SJCRH30 (cell line): ENCODE measurements around the gene SLC35F3. TPM values are rescaled to one million over a fixed set of nuclear protein-coding genes. Genes with fewer than 3 reads are reported as not detected.
A peak's percentile ranks its signal among the peaks of the same experiment; 100 is the strongest.

Experiments used
- DNase-seq, 2 experiments: peaks; one replicate each; pipeline ENCODE4 v3.0.0-alpha.2; 2015 to 2020
- H3K27ac ChIP-seq: fragments of 250-450 bp; sonication (Bioruptor Pico); 2 replicates; pipeline ENCODE4 v1.5.1; 2020; ENCODE audit warnings: mild to moderate bottlenecking, moderate library complexity
- H3K27me3 ChIP-seq: fragments of 250-450 bp; sonication (Bioruptor Pico); 2 replicates; pipeline ENCODE4 v1.5.1; 2020; ENCODE audit warnings: mild to moderate bottlenecking, moderate library complexity
- H3K36me3 ChIP-seq: fragments of 250-450 bp; sonication (Bioruptor Pico); 2 replicates; pipeline ENCODE4 v1.5.1; 2020; ENCODE audit warnings: mild to moderate bottlenecking, moderate library complexity
- H3K4me1 ChIP-seq: fragments of 250-450 bp; sonication (Bioruptor Pico); 2 replicates; pipeline ENCODE4 v1.5.1; 2020; ENCODE audit warnings: mild to moderate bottlenecking, moderate library complexity
- H3K4me3 ChIP-seq: fragments of 250-450 bp; sonication (Bioruptor Pico); 2 replicates; pipeline ENCODE4 v1.5.1; 2020; ENCODE audit warnings: mild to moderate bottlenecking, moderate library complexity
- H3K9me3 ChIP-seq: fragments of 250-450 bp; sonication (Bioruptor Pico); replicated peaks from 2 replicates; pipeline ENCODE4 v1.5.1; 2020; ENCODE audit warnings: mild to moderate bottlenecking, moderate library complexity
- total RNA-seq: library from RNA; depleted of rRNA; stranded (reverse); fragments of >200 nt; shearing (Covaris generic); gene quantifications from 2 replicates; pipeline ENCODE4 v1.2.3, GENCODE V29; 2014

The SLC35F3 gene
- total RNA-seq, 1 experiment from 2014 or later: not detected

DNA sequence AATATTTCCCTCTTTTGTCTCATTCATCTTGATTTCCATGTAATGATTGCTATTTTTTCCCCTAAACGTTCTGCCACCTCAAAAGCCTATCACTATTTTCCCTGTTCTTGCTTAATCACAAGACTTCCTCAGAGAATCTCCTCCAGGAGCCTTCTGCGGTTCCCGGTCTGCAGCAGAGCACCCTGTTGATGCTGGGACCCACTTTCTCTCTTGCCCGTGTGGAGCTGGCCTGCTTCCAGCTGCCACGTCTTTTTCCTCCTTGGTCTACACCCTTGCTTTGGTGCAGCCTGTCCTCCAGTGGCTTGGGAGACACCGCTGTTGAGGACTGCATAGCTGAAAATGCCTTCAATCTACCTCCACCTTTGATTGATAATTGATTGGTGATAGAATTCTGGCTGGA, 398.8 kb downstream of the SLC35F3 start:
- Histone ChIP-seq H3K4me1 (no peaks in the 10 kb centered on the region), H3K27ac (no peak overlapping the region)
- no peak for DNase-seq

DNA sequence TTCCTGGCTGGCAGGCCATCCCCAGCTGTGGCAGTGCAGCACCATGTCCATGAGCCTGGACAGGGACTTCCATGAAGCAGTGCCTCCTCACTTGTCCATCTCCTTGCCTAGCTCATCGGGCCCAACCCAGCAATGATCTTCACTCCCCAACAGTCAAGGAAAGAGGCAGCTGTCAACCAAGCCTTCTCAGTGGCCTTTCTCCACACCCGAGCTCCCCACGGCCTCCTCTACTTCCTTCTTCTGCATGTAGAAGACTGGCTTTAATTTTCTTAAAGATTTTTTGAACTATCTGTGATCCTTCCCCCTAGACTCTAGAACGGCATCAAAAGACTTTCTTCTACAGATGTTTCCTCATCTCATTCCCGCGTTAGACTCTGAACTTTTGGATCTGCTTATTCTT, 403.2 kb downstream of the SLC35F3 start:
- Histone ChIP-seq H3K36me3 (no peaks in the 10 kb centered on the region), H3K4me1 (no peaks in the 10 kb centered on the region), H3K27me3 (no peaks in the 10 kb centered on the region), H3K4me3 (no peak overlapping the region), H3K9me3 (no peaks in the 10 kb centered on the region), H3K27ac (no peak overlapping the region)
- DNase-seq: no peak

More for the DNA sequence above, 398.8 kb downstream of the SLC35F3 start:
- Histone ChIP-seq H3K9me3 (no peaks in the 10 kb centered on the region), H3K27me3 (no peaks in the 10 kb centered on the region), H3K4me3 (no peak overlapping the region), H3K36me3 (no peaks in the 10 kb centered on the region)

DNA sequence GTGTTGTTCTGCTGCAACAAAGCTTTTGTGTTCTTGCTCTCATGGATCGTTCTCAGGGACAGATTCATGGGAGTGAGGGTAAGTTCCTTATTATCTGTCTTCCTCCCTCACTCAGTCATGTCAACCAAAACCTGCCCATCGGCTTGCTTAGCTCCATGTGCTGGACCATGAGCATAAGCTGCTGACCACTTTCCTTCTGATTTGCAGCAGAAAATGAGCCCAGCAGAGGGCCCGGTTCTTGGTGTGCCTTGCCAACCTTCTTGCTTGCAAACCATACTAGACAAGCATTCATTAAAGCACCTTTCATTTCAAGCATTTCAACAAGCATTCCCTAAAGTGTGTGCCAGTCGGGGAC, 404.7 kb downstream of the SLC35F3 start:
- DNase-seq: no peak
- Histone ChIP-seq H3K36me3 (no peaks in the 10 kb centered on the region), H3K4me3 (no peak overlapping the region), H3K27ac (no peak overlapping the region), H3K27me3 (0 out of 2 replicates have a peak, but pooled peaks cover 3% of the 10 kb centered on the region), H3K9me3 (no peaks in the 10 kb centered on the region), H3K4me1 (no peaks in the 10 kb centered on the region)

DNA sequence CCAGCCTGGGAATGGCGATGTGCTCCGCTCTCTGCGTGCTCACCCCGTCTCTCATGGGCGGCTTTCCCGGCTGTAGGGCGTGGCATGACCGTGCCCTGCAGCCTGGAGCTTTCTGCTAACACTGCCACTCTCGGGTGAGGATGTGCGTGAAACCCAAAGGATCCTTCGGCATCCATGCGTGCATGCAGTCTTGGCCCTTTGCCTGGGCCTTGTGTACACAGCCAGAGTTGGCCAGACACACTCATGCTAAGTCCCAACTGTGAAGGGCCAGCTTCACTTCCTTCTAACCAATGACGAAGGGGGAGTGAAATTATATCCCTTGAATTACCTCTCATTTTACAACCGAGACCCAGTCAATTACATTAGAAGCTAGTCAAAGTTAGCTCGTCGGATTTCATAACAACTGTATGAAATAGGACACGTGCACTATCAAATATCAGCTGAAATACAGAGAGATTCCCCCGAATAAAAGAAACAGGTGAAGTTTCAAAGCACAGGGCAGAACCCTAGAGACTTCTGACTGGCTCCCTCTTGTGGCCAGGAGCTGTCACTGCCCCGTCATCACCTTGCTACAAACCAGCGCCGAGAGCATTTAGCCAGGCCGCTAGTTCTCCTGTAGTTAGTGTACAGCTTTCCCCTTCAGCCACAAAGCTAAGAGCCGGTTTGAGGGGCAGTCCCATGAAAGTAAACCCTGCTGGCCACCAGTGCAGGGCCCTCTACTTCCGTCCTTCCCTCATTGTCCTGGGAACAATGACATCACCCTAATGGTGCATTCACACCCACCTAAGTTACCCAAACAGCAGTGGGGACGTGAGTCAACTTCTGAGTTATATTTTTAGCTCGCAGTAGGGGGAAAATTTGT, 405.4 kb downstream of the SLC35F3 start:
- DNase-seq: peak; percentile 46 to 80
- H3K4me3 ChIP-seq: no peak overlapping the region
- no peak overlapping the region for H3K27ac ChIP-seq
- no peaks in the 10 kb centered on the region for H3K4me1 ChIP-seq
- H3K9me3 ChIP-seq: no peaks in the 10 kb centered on the region
- no peaks in the 10 kb centered on the region for H3K36me3 ChIP-seq
- H3K27me3 ChIP-seq: 0 out of 2 replicates have a peak, but pooled peaks cover 3% of the 10 kb centered on the region

DNA sequence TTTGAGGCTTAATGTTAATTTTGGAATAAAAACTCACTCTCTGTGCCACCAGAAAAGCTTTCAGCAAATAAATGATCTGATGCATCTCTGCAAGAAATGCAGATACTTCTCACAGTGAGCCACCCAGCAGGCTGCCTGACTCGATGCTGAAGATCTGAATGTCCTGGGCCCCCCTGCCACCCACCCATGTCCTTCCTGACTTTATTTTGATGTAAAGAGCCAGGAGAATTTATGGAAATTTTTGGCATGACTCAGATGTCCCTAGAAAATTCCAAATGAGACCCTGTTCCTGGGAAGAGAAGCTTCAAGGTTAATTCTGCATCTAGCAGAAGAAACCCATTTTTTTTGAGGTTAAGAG, 406.0 kb downstream of the SLC35F3 start:
- H3K36me3 ChIP-seq: no peaks in the 10 kb centered on the region
- H3K4me3 ChIP-seq: no peak overlapping the region
- H3K4me1 ChIP-seq: no peaks in the 10 kb centered on the region
- DNase-seq: no peak
- 0 out of 2 replicates have a peak, but pooled peaks cover 3% of the 10 kb centered on the region for H3K27me3 ChIP-seq
- H3K27ac ChIP-seq: no peak overlapping the region
- no peaks in the 10 kb centered on the region for H3K9me3 ChIP-seq

DNA sequence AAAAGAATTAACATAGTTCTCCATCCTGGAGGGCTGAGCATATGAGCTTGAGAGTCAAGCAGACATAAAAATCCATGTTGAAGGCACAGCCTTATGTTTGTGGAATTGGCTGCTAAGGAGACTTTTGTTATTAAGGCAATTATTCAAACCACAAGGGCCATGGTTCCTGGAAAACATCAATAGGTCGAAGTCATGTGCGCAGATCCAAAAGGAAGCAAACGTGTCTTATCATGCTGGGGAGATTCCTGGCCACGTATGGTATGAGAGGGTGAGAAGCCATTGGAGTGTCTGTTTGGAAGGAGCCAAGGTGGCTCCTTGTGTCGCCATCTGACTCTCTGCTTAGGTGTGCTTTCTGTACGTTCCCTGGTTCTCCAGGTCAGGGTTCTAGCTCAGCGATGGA, 406.9 kb downstream of the SLC35F3 start:
- H3K4me3 ChIP-seq: no peak overlapping the region
- no peak for DNase-seq
- no peaks in the 10 kb centered on the region for H3K36me3 ChIP-seq
- no peaks in the 10 kb centered on the region for H3K4me1 ChIP-seq
- H3K9me3 ChIP-seq: no peaks in the 10 kb centered on the region
- 0 out of 2 replicates have a peak, but pooled peaks cover 3% of the 10 kb centered on the region for H3K27me3 ChIP-seq
- no peak overlapping the region for H3K27ac ChIP-seq

DNA sequence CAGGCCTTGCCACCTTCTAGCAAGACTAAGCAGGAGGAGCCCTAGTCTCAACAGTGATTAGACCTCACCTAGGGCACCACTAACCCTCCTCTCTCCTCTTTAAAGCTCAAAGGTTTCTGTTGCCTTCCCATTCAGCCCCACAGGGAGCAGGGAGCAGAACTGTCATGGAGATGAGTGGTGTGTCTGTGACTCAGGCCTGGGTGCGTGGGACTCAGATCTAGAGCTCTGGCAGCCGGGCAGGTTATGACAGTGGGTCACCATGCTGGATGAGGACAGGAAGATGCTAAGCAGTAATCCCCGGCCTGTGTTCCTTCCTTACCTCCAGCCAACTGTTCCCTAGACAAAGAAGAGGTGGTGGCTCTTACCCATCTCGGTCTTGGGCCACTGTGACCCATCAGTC, 408.7 kb downstream of the SLC35F3 start:
- H3K27ac ChIP-seq: no peak overlapping the region
- H3K9me3 ChIP-seq: no peaks in the 10 kb centered on the region
- H3K4me1 ChIP-seq: no peaks in the 10 kb centered on the region
- H3K36me3 ChIP-seq: no peaks in the 10 kb centered on the region
- no peak overlapping the region for H3K4me3 ChIP-seq
- 0 out of 2 replicates have a peak, but pooled peaks cover 3% of the 10 kb centered on the region for H3K27me3 ChIP-seq
- DNase-seq: no peak

DNA sequence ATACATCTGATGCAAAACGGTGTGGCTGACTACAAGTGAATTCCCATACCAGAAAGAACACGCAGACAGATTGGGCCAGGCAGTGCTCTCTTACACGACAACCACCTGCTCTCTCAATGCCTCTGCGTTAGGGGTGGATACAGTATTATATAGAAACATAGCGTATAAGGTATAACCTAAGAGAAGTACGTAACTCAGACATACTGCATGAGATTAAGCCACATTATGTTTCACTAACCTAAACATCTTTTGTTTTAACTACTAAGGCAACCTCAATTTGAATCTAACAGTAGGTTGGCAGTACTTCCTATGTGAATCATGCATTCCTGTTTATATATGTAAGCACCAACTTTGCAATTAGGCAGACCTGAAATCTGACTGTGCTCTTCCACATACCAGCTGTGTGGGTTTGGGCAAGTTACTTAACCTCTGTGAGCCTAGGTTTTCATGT, 410.6 kb downstream of the SLC35F3 start:
- no peak for DNase-seq
- H3K4me3 ChIP-seq: no peak overlapping the region
- H3K27ac ChIP-seq: no peak overlapping the region
- no peaks in the 10 kb centered on the region for H3K4me1 ChIP-seq
- H3K9me3 ChIP-seq: no peaks in the 10 kb centered on the region
- 0 out of 2 replicates have a peak, but pooled peaks cover 3% of the 10 kb centered on the region for H3K27me3 ChIP-seq
- H3K36me3 ChIP-seq: no peaks in the 10 kb centered on the region

DNA sequence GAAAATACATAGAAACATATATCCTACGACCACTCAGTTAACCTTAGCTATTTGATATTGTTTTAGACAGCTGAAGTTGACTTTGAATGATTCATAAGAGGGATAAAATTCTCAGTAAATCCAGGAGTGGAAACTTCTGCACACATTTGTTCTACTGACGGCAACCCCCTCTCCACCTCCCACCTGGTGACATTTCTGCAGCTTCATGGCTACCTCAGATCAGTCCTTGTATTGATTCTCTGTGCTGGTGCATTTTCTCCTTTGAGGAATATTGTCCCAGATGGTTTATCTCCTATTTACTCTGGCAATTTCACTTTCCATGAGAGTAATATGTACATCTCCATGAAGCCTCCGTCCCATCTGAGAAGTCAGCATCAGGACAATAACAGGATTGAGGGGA, 411.1 kb downstream of the SLC35F3 start:
- DNase-seq: no peak
- H3K4me1 ChIP-seq: no peaks in the 10 kb centered on the region
- H3K27me3 ChIP-seq: 0 out of 2 replicates have a peak, but pooled peaks cover 3% of the 10 kb centered on the region
- no peak overlapping the region for H3K27ac ChIP-seq
- H3K4me3 ChIP-seq: no peak overlapping the region
- no peaks in the 10 kb centered on the region for H3K36me3 ChIP-seq
- H3K9me3 ChIP-seq: no peaks in the 10 kb centered on the region

DNA sequence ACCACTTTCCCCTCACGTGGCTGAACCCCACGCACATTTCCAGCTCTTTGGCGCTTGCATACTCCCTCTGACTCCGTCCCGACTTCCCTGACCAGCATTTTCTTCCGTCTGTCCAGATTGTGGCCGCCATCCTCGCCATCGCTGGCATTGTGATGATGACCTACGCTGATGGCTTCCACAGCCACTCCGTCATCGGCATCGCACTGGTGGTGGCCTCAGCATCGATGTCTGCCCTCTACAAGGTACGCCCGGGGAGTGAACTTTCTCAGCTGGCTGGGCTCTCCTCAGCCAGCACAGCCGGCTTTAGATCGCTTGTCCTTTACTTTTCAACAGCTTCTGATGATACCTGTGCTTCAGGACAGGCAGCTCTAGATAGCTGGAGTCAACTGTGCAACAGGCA, 412.0 kb downstream of the SLC35F3 start:
- DNase-seq: no peak
- Histone ChIP-seq H3K27ac (no peak overlapping the region), H3K4me1 (no peaks in the 10 kb centered on the region), H3K36me3 (no peaks in the 10 kb centered on the region), H3K4me3 (no peak overlapping the region), H3K9me3 (no peaks in the 10 kb centered on the region), H3K27me3 (0 out of 2 replicates have a peak, but pooled peaks cover 3% of the 10 kb centered on the region)

DNA sequence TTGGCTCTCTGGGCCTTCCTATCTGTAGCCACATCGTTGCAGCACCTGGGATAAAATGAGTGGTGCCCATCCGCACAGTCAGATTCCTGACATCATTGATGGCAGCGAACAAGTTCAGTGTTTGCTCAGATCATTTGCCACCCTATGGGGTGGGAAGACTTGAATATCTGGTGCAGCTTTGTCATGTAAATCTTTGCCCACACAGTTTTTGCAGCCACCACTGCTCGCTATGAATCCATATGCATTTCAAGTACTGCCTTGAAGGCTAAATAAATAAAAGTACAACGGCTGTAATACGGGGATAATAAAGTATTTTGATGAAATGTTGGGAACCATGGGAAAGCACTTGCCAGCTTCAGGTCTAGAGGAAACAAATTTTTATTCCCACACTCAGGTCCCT, 412.5 kb downstream of the SLC35F3 start:
- H3K9me3 ChIP-seq: no peaks in the 10 kb centered on the region
- no peaks in the 10 kb centered on the region for H3K4me1 ChIP-seq
- H3K27ac ChIP-seq: no peak overlapping the region
- H3K4me3 ChIP-seq: no peak overlapping the region
- no peak for DNase-seq
- no peaks in the 10 kb centered on the region for H3K36me3 ChIP-seq
- H3K27me3 ChIP-seq: 0 out of 2 replicates have a peak, but pooled peaks cover 3% of the 10 kb centered on the region

DNA sequence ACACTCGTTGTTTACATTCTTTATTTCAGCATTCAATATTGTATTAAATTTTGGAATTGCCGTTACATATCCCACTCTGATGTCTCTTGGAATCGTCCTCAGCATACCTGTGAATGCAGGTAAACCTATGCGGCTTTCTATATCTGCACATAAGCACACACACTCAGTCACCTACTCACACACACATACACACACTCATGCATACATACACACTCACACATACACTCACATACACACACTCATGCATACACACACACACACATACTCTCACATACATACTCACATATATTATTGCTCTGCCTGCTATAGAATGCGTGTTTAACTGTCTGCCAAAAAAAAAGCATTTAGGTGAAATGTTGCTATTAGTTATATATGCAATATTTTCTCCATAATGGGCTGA, 415.6 kb downstream of the SLC35F3 start:
- H3K9me3 ChIP-seq: no peaks in the 10 kb centered on the region
- no peak overlapping the region for H3K27ac ChIP-seq
- H3K36me3 ChIP-seq: no peaks in the 10 kb centered on the region
- peaks cover 3% of the 10 kb centered on the region; the same call in 1 of the 2 replicates for H3K4me1 ChIP-seq
- H3K4me3 ChIP-seq: no peak overlapping the region
- no peak for DNase-seq
- H3K27me3 ChIP-seq: no peaks in the 10 kb centered on the region

DNA sequence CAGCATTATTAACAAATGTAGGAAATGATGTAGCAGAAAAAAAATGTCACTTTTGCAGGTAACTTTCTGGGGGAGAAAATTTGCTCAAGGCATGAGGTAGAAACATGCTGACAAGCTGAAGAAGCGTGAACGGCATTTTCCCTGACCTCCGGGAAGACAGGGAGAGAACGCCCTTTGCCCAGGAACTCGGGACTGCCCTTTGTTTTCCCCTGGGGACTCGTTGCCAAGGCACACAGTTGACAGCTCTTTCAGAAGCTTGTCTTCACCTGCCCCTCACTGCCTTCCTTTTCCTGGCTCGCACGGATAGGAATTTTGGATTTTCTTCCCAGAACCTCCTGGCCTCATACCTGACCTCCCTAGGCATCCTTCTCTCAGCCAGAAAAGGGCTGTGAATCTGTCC, 416.1 kb downstream of the SLC35F3 start:
- Histone ChIP-seq H3K27me3 (no peaks in the 10 kb centered on the region), H3K4me3 (no peak overlapping the region), H3K4me1 (peaks cover 4% of the 10 kb centered on the region; the same call in 1 of the 2 replicates), H3K36me3 (no peaks in the 10 kb centered on the region), H3K27ac (no peak overlapping the region), H3K9me3 (no peaks in the 10 kb centered on the region)
- no peak for DNase-seq

DNA sequence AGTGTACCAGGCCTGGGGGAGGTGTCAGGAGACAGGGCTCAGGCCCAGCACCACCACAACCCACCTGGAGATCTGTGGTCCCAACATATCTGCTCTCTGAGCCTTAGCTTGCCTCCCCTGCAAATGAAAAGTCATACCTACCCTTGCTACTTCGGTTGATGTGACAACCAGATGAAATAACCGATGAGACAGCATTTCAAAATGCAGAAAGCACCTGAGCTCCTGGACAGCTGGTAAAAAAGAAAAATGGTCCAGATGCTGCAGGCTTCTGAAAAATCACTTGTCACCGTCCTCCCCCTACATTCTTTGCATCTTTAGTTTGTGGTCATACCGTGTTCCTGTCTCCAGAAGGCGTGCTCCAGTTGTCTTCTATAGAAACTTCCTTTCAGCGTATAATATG, 416.8 kb downstream of the SLC35F3 start:
- Histone ChIP-seq H3K9me3 (no peaks in the 10 kb centered on the region), H3K27me3 (no peaks in the 10 kb centered on the region), H3K36me3 (no peaks in the 10 kb centered on the region), H3K27ac (no peak overlapping the region), H3K4me1 (peaks cover 4% of the 10 kb centered on the region; the same call in 1 of the 2 replicates), H3K4me3 (no peak overlapping the region)
- DNase-seq: no peak

DNA sequence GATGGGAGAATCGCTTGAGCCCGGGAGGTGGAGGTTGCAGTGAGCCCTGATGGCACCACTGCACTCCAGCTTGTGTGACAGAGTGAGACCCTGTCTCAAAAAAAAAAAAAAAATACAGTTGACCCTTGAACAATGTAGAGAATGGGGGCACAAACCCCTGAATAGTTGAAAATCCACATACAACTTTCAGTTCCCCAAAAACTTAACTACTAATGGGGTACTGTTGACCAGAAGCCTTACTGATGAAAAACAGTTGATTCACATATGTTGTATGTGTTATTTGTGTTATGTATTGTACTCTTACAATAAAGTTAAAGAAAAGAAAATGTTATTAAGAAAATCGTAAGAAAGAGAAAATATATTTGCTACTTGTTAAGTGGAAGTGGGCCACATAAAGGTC, 417.6 kb downstream of the SLC35F3 start:
- Histone ChIP-seq H3K27me3 (no peaks in the 10 kb centered on the region), H3K4me3 (no peak overlapping the region), H3K4me1 (peaks cover 4% of the 10 kb centered on the region; the same call in 1 of the 2 replicates), H3K27ac (no peak overlapping the region), H3K36me3 (no peaks in the 10 kb centered on the region), H3K9me3 (no peaks in the 10 kb centered on the region)
- no peak for DNase-seq

DNA sequence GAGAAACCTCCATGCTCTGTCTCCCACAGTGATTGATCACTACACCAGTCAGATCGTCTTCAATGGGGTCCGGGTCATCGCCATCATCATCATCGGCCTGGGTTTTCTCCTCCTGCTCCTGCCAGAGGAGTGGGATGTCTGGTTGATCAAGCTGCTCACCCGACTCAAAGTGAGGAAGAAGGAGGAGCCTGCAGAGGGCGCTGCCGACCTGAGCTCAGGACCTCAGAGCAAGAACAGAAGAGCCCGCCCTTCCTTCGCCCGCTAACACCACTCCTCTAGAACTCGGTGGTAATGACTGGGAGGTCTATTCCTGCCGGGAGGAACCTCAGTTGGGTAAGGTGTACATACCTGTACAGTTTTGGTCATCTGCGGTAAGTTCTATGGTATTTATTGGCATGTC, 418.5 kb downstream of the SLC35F3 start:
- peak; percentile 57 to 71 for DNase-seq
- no peak overlapping the region for H3K27ac ChIP-seq
- peaks cover 4% of the 10 kb centered on the region; the same call in 1 of the 2 replicates for H3K4me1 ChIP-seq
- H3K36me3 ChIP-seq: no peaks in the 10 kb centered on the region
- no peaks in the 10 kb centered on the region for H3K27me3 ChIP-seq
- H3K9me3 ChIP-seq: no peaks in the 10 kb centered on the region
- H3K4me3 ChIP-seq: no peak overlapping the region
